ENCODE measurements around the gene SGPL1. TPM values are rescaled to one million over a fixed set of nuclear protein-coding genes. Genes with fewer than 3 reads are reported as not detected.

SGPL1 gene
- total RNA-seq, 1 experiment from 2014 or later: 69.4 TPM

GRCh38 chr10:70853038-70853437 lies 37.3 kb downstream of the SGPL1 start (continued):
- TF ChIP-seq MAX (IDR thresholded peaks at IDR 0.05): no peak
- TF ChIP-seq JUND (IDR thresholded peaks at IDR 0.05): no peak
- no peak for TF ChIP-seq YY1 (IDR thresholded peaks at IDR 0.05; ENCODE audit: extremely low read depth, insufficient replicate concordance, low read depth, low read length)
- TF ChIP-seq CBX3 (IDR thresholded peaks at IDR 0.05; ENCODE audit: low read depth): no peak
- no peak for TF ChIP-seq TCF7L2 (IDR thresholded peaks at IDR 0.05; ENCODE audit: borderline replicate concordance, extremely low read depth, insufficient read depth, insufficient read length)
- TF ChIP-seq SRF (IDR thresholded peaks at IDR 0.05; ENCODE audit: low read depth): no peak
- TF ChIP-seq EZH2 (IDR thresholded peaks at IDR 0.05): no peak
- no peak for TF ChIP-seq CEBPB (IDR thresholded peaks at IDR 0.05; ENCODE audit: low read depth)
- no peak for TF ChIP-seq CTCF (IDR thresholded peaks at IDR 0.05 in 2 of 3, conservative IDR thresholded peaks at IDR 0.05 in 1 of 3; ENCODE audit: borderline replicate concordance in 1 of 3, insufficient read depth in 1 of 3, low read depth in 2 of 3, low read length in 2 of 3)
- TF ChIP-seq EZH2phosphoT487 (IDR thresholded peaks at IDR 0.05; ENCODE audit: borderline replicate concordance): no peak
- no peak for TF ChIP-seq SP1 (IDR thresholded peaks at IDR 0.05; ENCODE audit: low read depth)

GRCh38 chr10:70853457-70853856 lies 37.7 kb downstream of the SGPL1 start:
- Histone ChIP-seq H3K4me2 (ENCODE audit: low read length) (no peak overlapping the region), H3K27me3 (ENCODE audit: insufficient read depth, low read length) (no peaks in the 10 kb centered on the region), H3K9ac (ENCODE audit: low read length) (no peak overlapping the region), H3K36me3 (ENCODE audit: control insufficient read depth in 1 of 2, insufficient read depth in 2 of 2, low read length in 2 of 2) (peaks cover 12 to 21% of the 10 kb centered on the region in 2 experiments; a peak in 3 of 4 replicates), H3K4me1 (ENCODE audit: control insufficient read depth in 1 of 2, insufficient read depth in 2 of 2, low read length in 2 of 2) (peaks cover 12 to 20% of the 10 kb centered on the region in 2 experiments; a peak in 3 of 4 replicates), H3K4me3 (replicated peaks in 1 of 2; ENCODE audit: low read depth in 1 of 2, low read length in 2 of 2) (no peak overlapping the region), H3K9me3 (ENCODE audit: control insufficient read depth in 1 of 2, insufficient read depth in 1 of 2, low read depth in 1 of 2, low read length in 2 of 2) (no peaks in the 10 kb centered on the region), H3K79me2 (ENCODE audit: insufficient read depth, low read length) (peaks cover 6% of the 10 kb centered on the region; the same call in 1 of the 2 replicates), H3K9me2 (ENCODE audit: insufficient read depth) (no peaks in the 10 kb centered on the region), H2AFZ (ENCODE audit: low read depth, low read length, poor library complexity, severe bottlenecking) (no peak overlapping the region), H4K20me1 (ENCODE audit: insufficient read depth) (no peaks in the 10 kb centered on the region), H3K27ac (ENCODE audit: low read depth, low read length) (no peak overlapping the region)
- POLR2A ChIA-PET: no interaction called here
- RAD21 ChIA-PET (ENCODE audit: low non-redundant PET in 1 of 2, low total read pairs in 2 of 2, uncharacterized antibody in 2 of 2, unreplicated experiment in 2 of 2): no interaction called here
- intact Hi-C loops (cut with micrococcal nuclease): no loop called here
- CTCF ChIA-PET: no interaction called here
- ATAC-seq: no peak
- no peak for DNase-seq (ENCODE audit: low read depth, low spot score)
- no TSS peak for BruUV-seq (replicated peaks)
- TF ChIP-seq YY1 (IDR thresholded peaks at IDR 0.05; ENCODE audit: extremely low read depth, insufficient replicate concordance, low read depth, low read length) (no peak), TCF7L2 (IDR thresholded peaks at IDR 0.05; ENCODE audit: borderline replicate concordance, extremely low read depth, insufficient read depth, insufficient read length) (no peak), ZBTB33 (IDR thresholded peaks at IDR 0.05; ENCODE audit: extremely low read depth, insufficient replicate concordance, low read length) (no peak), EZH2phosphoT487 (IDR thresholded peaks at IDR 0.05; ENCODE audit: borderline replicate concordance) (no peak), SRF (IDR thresholded peaks at IDR 0.05; ENCODE audit: low read depth) (no peak), ELF1 (IDR thresholded peaks at IDR 0.05; ENCODE audit: borderline replicate concordance, low read depth) (no peak), RAD21 (IDR thresholded peaks at IDR 0.05; ENCODE audit: low read depth) (no peak), SIN3A (IDR thresholded peaks at IDR 0.05; ENCODE audit: low read depth) (no peak), CBX3 (IDR thresholded peaks at IDR 0.05; ENCODE audit: low read depth) (no peak), SP1 (IDR thresholded peaks at IDR 0.05; ENCODE audit: low read depth) (no peak), REST (IDR thresholded peaks at IDR 0.05; ENCODE audit: low read depth) (no peak), POLR2A (IDR thresholded peaks at IDR 0.05; ENCODE audit: borderline replicate concordance, extremely low read depth, insufficient read depth, insufficient read length) (no peak), MAX (IDR thresholded peaks at IDR 0.05) (no peak)

All from HCT116 (cell line).